Activated CD8-positive, alpha-beta memory T cell treated with anti-CD3 and anti-CD28 coated beads for 36 hours (primary cell): ENCODE results near the gene MEST. TPM values are rescaled to one million over a fixed set of nuclear protein-coding genes. Genes with fewer than 3 reads are reported as not detected.
"Not testable (repeated sequence)": the region's sequence is repeated elsewhere in the genome, so short reads cannot be mapped to it uniquely, and the experiment has no call there.

Experiments
- CTCF ChIA-PET: fragments of 350-600 bp; sonication (Branson Sonifier 250); formaldehyde crosslinking; loops from one replicate; lab custom pipeline; 2021; ENCODE audit warnings: antibody characterized with exemption; lab: Charles Lee
- POLR2A ChIA-PET: fragments of 350-600 bp; sonication (Branson Sonifier 250); formaldehyde crosslinking; loops from one replicate; lab custom pipeline; 2021; ENCODE audit warnings: antibody characterized with exemption; lab: Charles Lee
- total RNA-seq, 2 experiments: library from RNA; stranded (reverse); gene quantifications; one replicate each; pipeline ENCODE4 v1.2.3, GENCODE V29; 2021

MEST gene, protein sequence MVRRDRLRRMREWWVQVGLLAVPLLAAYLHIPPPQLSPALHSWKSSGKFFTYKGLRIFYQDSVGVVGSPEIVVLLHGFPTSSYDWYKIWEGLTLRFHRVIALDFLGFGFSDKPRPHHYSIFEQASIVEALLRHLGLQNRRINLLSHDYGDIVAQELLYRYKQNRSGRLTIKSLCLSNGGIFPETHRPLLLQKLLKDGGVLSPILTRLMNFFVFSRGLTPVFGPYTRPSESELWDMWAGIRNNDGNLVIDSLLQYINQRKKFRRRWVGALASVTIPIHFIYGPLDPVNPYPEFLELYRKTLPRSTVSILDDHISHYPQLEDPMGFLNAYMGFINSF
- total RNA-seq = 1 to 10 TPM; 4.3 to 7.0 TPM

DNA sequence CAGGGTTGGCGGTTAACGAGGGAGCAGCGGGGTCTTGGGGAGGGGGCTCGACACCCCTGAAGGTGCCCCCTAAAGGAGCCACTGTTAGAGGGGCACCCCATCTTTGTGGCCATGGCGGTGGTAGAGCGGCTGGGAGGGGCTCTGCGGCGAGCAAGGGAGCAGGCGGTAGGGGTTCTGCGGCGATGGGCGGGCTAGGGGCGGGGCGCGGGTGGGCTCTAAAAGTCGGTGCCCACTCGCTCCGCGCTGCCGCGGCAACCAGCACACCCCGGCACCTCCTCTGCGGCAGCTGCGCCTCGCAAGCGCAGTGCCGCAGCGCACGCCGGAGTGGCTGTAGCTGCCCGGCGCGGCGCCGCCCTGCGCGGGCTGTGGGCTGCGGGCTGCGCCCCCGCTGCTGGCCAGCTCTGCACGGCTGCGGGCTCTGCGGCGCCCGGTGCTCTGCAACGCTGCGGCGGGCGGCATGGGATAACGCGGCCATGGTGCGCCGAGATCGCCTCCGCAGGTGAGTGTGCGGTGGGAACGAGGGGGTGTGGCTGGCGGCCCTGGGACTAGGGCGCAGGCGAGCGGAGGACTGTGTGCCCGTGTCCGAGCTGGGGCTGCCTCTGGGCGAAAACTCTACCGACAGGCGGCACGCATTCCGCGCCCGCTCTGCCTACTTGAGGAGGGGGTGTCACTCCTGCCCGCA lies at the start of gene MEST:
Gene MEST, plus strand, starts transcription at position 245 of the 682 bp plus-strand sequence. Its CDS starts 229 bp downstream, at position 474.
- ChIA-PET CTCF (no interaction called here), POLR2A (no interaction called here)

DNA sequence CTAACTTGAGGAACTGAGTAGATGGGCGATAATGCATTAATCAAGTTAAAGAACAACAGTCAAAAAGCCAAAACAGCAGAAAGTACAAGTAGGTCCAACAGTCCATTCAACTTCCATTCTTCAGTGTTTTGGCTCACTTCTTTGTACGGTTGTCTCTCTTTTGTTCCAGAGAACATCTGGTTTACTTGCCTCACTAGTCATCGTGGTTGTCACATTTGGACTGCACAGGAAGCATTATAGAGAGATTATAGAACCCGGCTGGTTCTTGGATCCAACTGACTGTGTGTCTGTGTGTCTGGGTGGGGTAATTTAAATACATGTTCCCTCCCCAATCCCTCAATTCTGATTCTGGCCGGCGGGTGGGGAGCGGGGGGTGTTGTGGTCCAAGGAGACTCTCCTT lies 49.3 kb upstream of the MEST start:
- CTCF ChIA-PET = interaction anchor here (0.6 to 1.3 kb wide), 2 partner anchors 8 to 368 kb away, joined by 3 read pairs; no protein-coding TSS in a partner anchor
- POLR2A ChIA-PET = no interaction called here

DNA sequence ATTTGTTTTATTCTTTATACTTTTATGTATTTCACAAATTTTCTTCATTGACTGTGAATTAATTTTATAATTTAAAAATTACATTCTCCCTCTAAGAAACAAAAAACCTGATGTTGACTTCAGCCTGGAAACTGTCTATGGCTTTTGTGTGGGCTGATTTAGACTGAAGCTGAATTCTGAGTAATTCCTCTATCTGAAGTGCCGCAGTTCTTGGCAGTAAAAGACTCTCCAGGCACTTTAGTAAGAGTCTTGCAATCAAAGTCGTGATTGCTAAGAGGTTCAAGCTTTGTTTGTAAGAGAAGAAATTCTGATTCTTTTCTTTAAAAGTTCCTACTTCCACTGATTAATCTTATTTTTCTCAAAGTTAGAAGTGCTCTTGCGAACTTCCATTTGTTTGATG lies 47.7 kb upstream of the MEST start:
- ChIA-PET CTCF (no interaction called here), POLR2A (no interaction called here)

DNA sequence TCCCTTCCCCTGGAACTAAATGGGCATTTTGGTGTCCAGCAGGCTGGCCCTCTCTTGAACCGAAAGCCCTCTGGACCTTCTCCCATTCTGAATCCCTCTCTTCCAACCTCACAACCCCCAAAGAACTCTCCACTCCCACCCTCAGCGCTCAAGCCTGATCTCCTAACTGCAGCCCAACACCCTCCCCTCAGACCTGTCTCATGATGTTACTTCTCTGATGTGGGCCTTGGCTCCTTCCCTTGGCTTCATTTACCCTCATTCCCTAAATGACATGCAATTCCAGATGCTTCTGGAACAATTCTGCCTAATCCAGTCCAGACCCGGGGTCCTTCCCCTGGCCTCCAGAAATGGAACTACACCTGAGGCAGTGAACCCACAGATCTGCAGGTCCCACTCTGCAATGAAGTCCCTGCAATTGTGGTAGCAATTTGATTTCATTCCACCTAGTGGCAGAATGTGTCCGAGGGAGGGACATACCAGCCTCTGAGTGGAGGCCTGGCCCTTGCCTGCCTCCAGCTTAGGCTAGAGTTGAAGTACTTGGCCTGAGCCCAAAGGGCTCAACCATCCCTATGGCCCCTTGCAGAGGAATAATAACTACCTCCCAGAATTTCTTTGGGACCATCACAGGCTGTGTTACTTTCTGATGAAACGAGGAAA lies 47.0 kb upstream of the MEST start:
- ChIA-PET POLR2A (no interaction called here), CTCF (no interaction called here)

DNA sequence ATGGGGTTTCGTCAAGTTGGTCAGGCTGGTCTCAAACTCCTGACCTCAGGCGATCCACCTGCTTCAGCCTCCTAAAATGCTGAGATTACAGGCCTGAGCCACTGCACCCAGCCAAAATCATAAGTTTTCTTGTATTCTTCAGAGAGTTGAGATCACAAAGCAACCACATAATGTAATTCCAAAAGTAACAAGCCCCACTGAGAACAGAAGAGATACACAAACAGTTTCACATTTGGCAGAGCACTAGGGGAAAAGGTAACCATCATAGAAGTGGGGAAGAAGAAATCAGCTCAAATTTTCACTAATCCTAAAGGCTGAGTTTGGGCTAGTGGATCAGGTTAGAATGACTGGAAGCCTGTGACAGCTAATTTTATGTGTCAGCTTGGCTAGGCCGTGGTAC lies 45.6 kb upstream of the MEST start:
- ChIA-PET POLR2A (interaction anchor here (0.5 kb wide), 1 partner anchor 179 kb away, joined by 3 read pairs; no protein-coding TSS in a partner anchor), CTCF (no interaction called here)

DNA sequence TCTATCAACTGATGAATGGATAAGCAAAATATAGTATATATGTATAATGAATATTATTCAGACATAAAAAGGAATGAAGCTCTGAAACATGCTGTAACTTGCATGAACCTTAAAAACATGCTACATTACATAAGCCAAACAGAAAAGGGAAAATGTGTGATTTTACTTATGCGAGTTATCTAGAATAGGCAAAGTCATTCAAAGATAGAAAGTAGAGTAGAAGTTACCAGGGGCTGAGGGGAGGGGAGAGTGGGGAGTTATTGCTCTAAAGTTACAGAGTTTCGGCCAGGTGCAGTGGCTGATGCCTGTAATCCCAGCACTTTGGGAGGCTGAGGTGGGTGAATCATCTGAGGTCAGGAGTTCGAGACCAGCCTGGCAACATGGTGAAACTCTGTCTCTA lies 40.5 kb upstream of the MEST start:
- CTCF ChIA-PET = interaction anchor here (0.6 to 1.5 kb wide), 2 partner anchors 9 to 12 kb away, joined by 3 read pairs; no protein-coding TSS in a partner anchor
- POLR2A ChIA-PET = not testable (repeated sequence)

DNA sequence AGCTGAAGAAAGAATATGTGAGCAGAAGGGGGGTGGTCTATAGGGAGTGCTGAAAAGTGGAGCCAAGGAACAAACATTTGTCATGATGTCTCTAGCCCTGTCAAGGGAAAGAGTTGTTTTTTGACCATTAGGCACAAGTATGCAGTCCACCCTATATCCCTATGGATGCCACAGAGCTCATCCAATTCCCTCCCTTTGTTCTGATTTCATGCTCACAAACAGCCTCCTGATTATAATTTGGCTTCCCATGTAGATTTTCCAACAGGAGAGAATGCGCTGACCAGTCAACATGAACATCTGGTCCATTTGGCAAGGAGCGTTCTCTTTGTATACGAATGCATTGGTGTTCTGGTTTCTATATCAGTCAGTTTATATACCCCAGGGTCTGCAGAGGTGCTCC lies 38.9 kb upstream of the MEST start:
- POLR2A ChIA-PET = no interaction called here
- CTCF ChIA-PET = interaction anchor here (1.5 kb wide), 1 partner anchor 14 kb away, joined by 3 read pairs; no protein-coding TSS in a partner anchor

DNA sequence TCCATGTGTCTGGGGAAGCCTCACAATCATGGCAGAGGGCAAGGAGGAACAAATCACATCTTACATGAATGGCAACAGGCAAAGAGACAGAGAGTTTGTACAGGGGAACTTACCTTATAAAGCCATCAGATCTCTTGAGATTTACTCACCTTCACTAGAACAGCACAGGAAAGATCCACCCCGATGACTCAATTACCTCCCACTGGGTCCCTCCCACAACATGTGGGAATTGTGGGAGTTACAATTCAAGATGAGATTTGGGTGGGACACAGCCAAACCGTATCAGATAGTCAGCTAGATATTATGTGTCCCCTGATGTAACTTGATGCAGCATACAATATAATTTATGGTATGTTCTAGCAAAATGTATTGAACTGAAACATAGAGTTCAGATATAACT lies 36.9 kb upstream of the MEST start:
- POLR2A ChIA-PET = interaction anchor here (0.7 kb wide), 1 partner anchor 22 kb away, joined by 3 read pairs; no protein-coding TSS in a partner anchor
- CTCF ChIA-PET = no interaction called here

DNA sequence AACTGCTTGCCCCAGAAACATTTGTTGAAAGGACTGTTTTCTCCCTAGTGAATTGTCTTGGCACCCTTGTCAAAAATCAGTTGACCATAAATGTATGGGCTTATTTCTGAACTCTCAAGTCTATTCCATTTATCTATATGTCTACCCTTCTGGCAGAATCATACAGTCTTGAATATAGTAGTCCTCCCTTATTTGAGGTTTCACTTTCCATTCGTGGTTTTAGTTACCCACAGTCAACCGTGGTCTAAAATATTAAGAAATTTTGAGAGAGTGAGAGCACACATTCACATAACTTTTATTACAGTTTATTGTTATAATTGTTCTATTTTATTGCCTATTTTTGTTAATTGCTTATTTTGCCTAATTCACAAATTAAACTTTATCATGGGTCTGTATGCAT lies 33.6 kb upstream of the MEST start:
- POLR2A ChIA-PET = no interaction called here
- CTCF ChIA-PET = no interaction called here

DNA sequence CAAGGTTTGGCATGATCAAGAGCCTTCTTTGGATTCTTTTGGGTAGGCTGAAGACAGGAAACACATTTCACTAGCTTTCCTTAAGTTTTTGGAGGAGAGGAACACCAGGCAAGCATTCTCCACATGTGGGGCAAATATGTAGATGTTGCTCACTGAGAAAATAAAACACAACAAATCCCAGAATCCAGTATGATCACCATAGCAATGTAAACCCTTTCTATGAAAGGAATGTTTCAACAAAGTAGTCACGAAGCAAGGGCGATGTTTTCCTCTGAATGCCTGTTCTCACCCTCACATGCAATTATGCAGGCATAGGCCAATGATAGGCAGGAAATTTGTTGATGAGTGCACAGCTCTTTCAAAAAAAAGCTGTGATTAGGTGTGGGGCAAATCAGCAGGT lies 30.6 kb upstream of the MEST start:
- POLR2A ChIA-PET = no interaction called here
- CTCF ChIA-PET = no interaction called here

DNA sequence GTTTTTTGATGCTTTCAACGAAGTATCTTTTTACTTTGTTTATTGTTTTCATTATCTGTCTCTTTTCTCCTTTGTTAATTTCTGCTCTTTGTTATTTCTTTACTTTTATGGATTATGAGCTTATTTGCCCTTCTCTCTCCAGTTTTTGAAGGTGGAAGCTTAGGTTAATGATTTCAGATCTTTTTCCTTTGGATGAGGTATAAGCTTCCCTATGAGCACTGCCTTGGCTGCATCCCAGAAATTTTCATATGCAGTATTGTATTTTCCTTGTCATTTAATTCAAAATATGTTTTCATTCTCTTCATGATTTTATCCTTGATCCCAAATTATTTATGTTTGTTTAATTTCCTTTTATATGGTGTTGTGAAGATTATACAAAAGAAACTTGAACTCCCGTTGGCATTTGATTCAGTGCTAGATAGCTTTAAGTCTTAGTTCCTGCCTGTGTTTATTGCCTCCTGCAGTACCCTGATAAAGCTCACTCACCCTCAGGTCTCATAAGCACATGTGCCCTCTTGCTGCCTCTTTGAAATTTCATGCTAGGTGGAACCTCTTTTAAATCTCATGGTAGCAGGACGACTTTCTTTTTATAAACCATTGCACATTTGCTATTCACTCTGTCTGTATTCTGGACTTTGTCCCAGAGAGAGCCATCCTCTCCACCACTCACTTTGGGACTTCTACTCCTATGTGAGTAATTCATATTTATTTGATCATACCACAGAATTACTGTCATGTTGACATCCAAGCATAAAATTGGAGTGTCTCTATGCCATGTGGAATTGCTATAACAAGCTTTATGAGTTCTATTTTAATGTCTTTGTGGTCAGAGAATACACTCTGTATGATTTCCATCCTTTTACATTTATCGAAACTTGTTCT lies 28.1 kb upstream of the MEST start:
- CTCF ChIA-PET = no interaction called here
- POLR2A ChIA-PET = no interaction called here

DNA sequence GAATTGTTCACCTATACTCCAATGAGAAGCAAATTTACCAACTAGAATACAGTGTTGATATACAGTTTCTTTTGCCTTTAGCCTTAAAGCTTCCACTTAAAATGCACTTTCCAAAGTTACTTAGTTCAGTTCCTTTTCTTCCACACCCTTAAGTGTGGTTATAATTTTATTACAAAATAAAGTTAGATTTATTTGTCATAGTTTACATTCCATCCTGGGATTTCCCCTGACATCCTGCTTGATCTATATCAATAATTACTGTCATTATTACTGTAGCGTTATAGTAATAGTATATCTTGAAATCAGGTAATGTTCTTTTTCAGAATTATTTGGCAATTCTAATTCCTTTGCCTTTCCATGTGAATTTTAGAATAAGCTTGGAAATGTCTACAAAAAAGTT lies 23.3 kb upstream of the MEST start:
- POLR2A ChIA-PET = no interaction called here

DNA sequence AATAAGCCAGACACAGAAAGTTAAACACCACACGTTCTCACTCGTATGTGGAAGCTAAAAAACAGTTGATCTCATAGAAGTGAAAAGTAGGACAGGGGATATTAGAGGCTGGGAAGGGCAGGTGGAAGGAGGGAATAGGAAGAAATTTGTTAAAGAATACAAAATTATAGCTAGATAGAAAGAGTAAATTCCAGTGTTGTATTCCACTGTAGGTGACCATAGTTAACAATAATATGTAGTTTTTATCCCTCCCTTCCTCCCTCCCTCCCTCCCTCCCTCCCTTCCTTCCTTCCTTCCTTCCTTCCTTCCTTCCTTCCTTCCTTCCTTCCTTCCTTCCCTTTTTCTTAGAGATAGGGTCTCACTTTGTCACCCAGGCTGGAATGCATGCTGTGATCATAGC lies 19.9 kb upstream of the MEST start:
- ChIA-PET CTCF (no interaction called here), POLR2A (no interaction called here)

More for the DNA sequence above, 23.3 kb upstream of the MEST start:
- CTCF ChIA-PET = no interaction called here

DNA sequence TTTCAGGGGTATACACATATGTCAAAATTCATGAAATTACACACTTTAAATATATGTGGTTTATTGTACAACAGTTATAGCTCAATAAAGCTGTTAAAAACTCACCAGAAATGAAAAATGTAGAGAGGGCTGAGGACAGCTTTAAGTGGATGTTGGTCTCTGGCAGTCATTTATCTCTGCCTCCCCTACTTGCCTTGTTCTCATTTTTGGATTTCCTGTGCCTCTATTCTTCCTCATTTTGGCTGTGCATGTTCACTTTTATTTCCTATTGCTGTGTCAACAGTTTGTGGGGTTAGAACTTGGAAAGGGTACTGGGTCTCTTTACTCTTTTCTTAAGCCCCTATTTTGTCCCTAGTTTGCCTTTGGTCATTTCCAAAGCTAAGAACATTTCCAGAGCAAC lies 18.6 kb upstream of the MEST start:
- ChIA-PET POLR2A (no interaction called here), CTCF (no interaction called here)

DNA sequence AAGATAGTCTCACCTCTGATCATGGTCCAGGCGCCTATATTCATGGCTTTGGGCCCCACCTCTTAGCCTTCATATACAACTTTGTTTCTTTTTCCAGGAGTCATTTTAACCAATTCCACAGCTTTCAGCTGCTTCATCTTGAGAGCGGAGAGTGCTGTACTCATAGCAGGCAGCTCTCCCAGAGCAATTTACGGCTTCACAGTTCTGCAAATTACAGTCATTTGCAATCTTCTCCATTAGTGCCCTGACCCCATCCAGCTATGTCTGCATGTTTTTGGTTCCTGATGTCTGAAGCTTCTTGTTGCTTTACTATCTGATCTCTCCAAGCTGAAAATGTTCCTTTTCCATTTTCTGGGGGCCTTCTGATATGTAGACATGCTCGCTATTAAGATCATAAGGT lies 18.0 kb upstream of the MEST start:
- ChIA-PET POLR2A (no interaction called here), CTCF (interaction anchor here (1.9 kb wide), 1 partner anchor 56 kb away, joined by 4 read pairs; no protein-coding TSS in a partner anchor)

DNA sequence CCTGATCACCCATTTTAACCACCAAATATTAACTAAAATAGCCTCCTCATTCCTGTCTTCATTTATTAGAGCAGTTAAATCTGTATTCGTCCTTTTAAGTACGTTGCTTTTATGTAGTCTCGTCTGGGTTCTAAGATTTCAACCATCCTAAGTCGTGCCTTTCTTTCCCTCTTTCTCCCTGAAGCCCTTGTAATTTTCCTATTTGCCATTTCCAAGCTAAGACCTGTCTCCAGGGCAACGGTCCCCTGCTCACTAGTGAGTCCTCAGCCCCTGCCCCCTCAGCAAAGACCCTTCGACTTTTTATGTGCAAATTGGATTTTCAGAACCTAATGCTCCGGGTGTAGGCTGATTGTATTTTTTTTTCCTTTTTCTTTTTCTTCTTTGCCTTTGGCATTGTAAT lies 16.1 kb upstream of the MEST start:
- ChIA-PET CTCF (interaction anchor here (0.6 to 1.9 kb wide), 3 partner anchors 58 to 128 kb away, joined by 3 to 4 read pairs (median 4); no protein-coding TSS in a partner anchor), POLR2A (no interaction called here)

DNA sequence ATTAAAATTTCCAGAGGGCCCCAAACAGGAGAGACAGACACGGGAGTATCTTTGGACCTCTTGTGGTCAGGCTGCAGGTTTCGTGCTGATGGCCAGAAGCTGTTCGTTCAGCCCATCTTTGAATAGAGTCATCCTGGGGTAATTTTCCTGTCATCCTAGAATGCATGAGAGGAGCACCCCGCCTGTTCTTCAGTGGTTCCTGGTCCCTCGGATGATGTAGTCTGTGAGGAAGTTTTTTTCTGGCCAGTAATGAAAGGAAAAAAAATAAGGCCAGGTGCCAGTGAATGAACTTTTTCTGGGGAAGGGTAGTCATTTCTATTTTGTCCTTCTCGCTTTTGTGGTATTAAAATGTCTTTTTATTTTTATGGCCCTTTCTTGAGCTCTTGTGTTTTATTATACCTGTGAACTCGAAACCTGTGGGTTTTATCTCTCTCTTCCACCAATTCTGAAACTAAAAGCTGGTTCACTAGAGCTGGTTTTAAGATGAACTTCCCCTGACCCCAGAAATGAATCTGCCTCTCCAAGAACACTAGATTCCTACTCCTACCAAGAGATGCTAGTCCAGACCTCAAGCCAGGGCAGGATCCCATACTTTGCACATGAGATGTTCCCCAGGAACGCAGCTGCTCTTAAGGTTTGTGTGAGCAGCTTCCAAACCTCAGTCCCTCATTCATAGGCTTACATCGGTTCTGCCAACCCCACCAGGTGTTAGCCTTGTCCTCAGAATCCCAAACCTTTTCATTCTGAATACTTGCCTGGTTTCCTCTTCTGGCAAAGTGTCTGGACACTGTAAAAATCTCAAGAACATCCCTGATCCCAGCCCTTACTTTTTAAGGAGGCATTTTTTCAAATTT lies 15.4 kb upstream of the MEST start:
- ChIA-PET POLR2A (no interaction called here), CTCF (interaction anchor here (0.5 to 0.7 kb wide), 2 partner anchors 129 to 277 kb away, joined by 3 read pairs; no protein-coding TSS in a partner anchor)

DNA sequence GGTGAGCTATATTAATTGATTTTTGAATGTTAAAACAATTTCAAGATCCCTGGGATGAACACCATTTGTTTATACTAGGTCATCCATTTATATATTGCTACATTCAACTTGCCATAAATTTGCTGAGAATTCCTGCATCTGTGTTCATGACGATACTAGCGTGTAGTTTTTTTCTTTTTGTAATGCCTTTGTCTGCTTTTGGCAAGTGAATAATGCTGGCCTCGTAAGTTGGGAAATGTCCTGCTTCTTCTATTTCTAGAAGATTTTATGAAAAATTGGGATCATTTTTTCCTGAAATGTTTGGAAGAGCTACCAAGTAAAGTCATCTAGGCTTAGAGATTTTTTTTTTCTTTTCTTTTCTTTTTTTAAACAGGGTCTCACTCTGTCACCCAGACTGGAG lies 12.9 kb upstream of the MEST start:
- POLR2A ChIA-PET = no interaction called here

More for the DNA sequence above, 12.9 kb upstream of the MEST start:
- CTCF ChIA-PET = no interaction called here
